H1 (cell line): ENCODE results near the gene SNAP25.

Source experiments
- CTCF ChIP-seq, 3 experiments: IDR thresholded peaks; 1 replicate in 2 of 3; 2 replicates in 1 of 3; pipeline versions ENCODE4 v1.5.1 to v1.6.1; 2011; ENCODE audit warnings: low read length in 3 of 3, mild to moderate bottlenecking in 3 of 3, inconsistent platforms in 2 of 3, low read depth in 1 of 3, moderate library complexity in 1 of 3; ENCODE audit not compliant: insufficient read depth in 1 of 3; ENCODE audit errors: control extremely low read depth in 1 of 3
- EZH2 ChIP-seq: fragments of 200-600 bp; sonication (generic); IDR thresholded peaks from 2 replicates; pipeline ENCODE4 v1.7.1; 2012; ENCODE audit warnings: low read depth, mild to moderate bottlenecking, moderate library complexity, low read length, inconsistent platforms; ENCODE audit not compliant: severe bottlenecking
- GTF2F1 ChIP-seq: IDR thresholded peaks from 2 replicates; pipeline ENCODE4 v1.6.1; 2012; ENCODE audit warnings: low read depth, low read length, improper control_type of control experiment, borderline replicate concordance
- MAX ChIP-seq: IDR thresholded peaks from 2 replicates; pipeline ENCODE4 v1.6.1; 2012; ENCODE audit warnings: inconsistent platforms
- SIN3A ChIP-seq, 2 experiments: IDR thresholded peaks in 1 of 2; conservative IDR thresholded peaks in 1 of 2; 2 replicates each; pipeline ENCODE4 v1.6.1; 2011 to 2012; ENCODE audit warnings: low read length in 2 of 2, improper control_type of control experiment in 1 of 2, low read depth in 1 of 2, mild to moderate bottlenecking in 1 of 2
- YY1 ChIP-seq: IDR thresholded peaks from 2 replicates; pipeline ENCODE4 v1.6.1; 2011; ENCODE audit warnings: low read depth, mild to moderate bottlenecking, low read length

GRCh38 chr20:10225439-10226060, 6.9 kb downstream of the SNAP25 start:
- TF ChIP-seq GTF2F1 (no peak), EZH2 (no peak), CTCF (IDR thresholded peaks at IDR 0.05; ENCODE audit: control extremely low read depth in 1 of 3, insufficient read depth in 1 of 3, low read depth in 1 of 3, low read length in 3 of 3) (peak in 2 of 3 experiments; percentile 58 to 60; a peak in 3 of 4 replicates), SIN3A (conservative IDR thresholded peaks at IDR 0.05 in 1 of 2, IDR thresholded peaks at IDR 0.05 in 1 of 2; ENCODE audit: low read depth in 1 of 2, low read length in 2 of 2) (no peak), MAX (no peak), YY1 (no peak)
